GM18520 (cell line): ENCODE data around the gene GLRA3.
"Not testable (repeated sequence)": the region's sequence is repeated elsewhere in the genome, so short reads cannot be mapped to it uniquely, and the experiment has no call there.

Source experiments
- ATAC-seq: cut with Tn5 transposase; IDR thresholded peaks from one replicate; pipeline ENCODE4 v1.9.1; 2021; ENCODE audit not compliant: unreplicated experiment

Gene GLRA3

GRCh38 chr4:174813292-174813691 is 15.8 kb downstream of the GLRA3 start:
- no peak for ATAC-seq

- no peak for ATAC-seq
Observed at GRCh38 chr4:174810834-174811233, 18.2 kb downstream of the GLRA3 start.

GRCh38 chr4:174808836-174809235 is 20.2 kb downstream of the GLRA3 start:
- no peak for ATAC-seq

- ATAC-seq, result no peak
Observed at GRCh38 chr4:174808119-174808518, 20.9 kb downstream of the GLRA3 start.

- no peak for ATAC-seq
Observed at GRCh38 chr4:174805746-174806145, 23.3 kb downstream of the GLRA3 start.

GRCh38 chr4:174794543-174795094 is 34.4 kb downstream of the GLRA3 start:
- no peak for ATAC-seq

- ATAC-seq, result no peak
Observed at GRCh38 chr4:174789657-174790056, 39.4 kb downstream of the GLRA3 start.

- not testable (repeated sequence) for ATAC-seq
Observed at GRCh38 chr4:174778274-174778986, 50.6 kb downstream of the GLRA3 start.

- no peak for ATAC-seq
Observed at GRCh38 chr4:174775366-174775765, 53.7 kb downstream of the GLRA3 start.

- no peak for ATAC-seq
Observed at GRCh38 chr4:174764105-174764729, 64.8 kb downstream of the GLRA3 start.

- peak; percentile 43 for ATAC-seq
Observed at GRCh38 chr4:174763454-174764104, 65.5 kb downstream of the GLRA3 start.

- ATAC-seq, result no peak
Observed at GRCh38 chr4:174761451-174761850, 67.6 kb downstream of the GLRA3 start.

GRCh38 chr4:174757736-174758135 is 71.3 kb downstream of the GLRA3 start:
- no peak for ATAC-seq

- ATAC-seq, result no peak
Observed at GRCh38 chr4:174753021-174753420, 76.0 kb downstream of the GLRA3 start.

GRCh38 chr4:174752026-174752425 is 77.0 kb downstream of the GLRA3 start:
- no peak for ATAC-seq

- ATAC-seq, result no peak
Observed at GRCh38 chr4:174749091-174749490, 80.0 kb downstream of the GLRA3 start.

- no peak for ATAC-seq
Observed at GRCh38 chr4:174746710-174747109, 82.3 kb downstream of the GLRA3 start.

- ATAC-seq, result no peak
Observed at GRCh38 chr4:174742561-174742960, 86.5 kb downstream of the GLRA3 start.

- no peak for ATAC-seq
Observed at GRCh38 chr4:174739576-174739975, 89.5 kb downstream of the GLRA3 start.

- no peak for ATAC-seq
Observed at GRCh38 chr4:174734181-174734580, 94.9 kb downstream of the GLRA3 start.

- no peak for ATAC-seq
Observed at GRCh38 chr4:174717828-174718227, 111.2 kb downstream of the GLRA3 start.
